HG03064 (cell line): ENCODE measurements around the gene PSMD9.

Source experiments
- ATAC-seq: cut with Tn5 transposase; IDR thresholded peaks from one replicate; pipeline ENCODE4 v1.9.1; 2021; ENCODE audit warnings: low read depth; ENCODE audit not compliant: unreplicated experiment

The PSMD9 gene

GRCh38 chr12:121949648-121950397, 61.2 kb downstream of the PSMD9 start:
- no peak for ATAC-seq

- ATAC-seq: no peak
Observed at GRCh38 chr12:121953117-121953692, 64.6 kb downstream of the PSMD9 start.

- ATAC-seq: no peak
Observed at GRCh38 chr12:121953695-121954094, 65.1 kb downstream of the PSMD9 start.

GRCh38 chr12:121955258-121956237, 67.0 kb downstream of the PSMD9 start:
- ATAC-seq: no peak

- ATAC-seq: no peak
Observed at GRCh38 chr12:121957861-121958515, 69.4 kb downstream of the PSMD9 start.

GRCh38 chr12:121958541-121959240, 70.1 kb downstream of the PSMD9 start:
- no peak for ATAC-seq

GRCh38 chr12:121960541-121960940, 72.0 kb downstream of the PSMD9 start:
- no peak for ATAC-seq

- no peak for ATAC-seq
Observed at GRCh38 chr12:121961195-121961879, 72.7 kb downstream of the PSMD9 start.

- no peak for ATAC-seq
Observed at GRCh38 chr12:121963341-121964018, 74.9 kb downstream of the PSMD9 start.

- no peak for ATAC-seq
Observed at GRCh38 chr12:121964813-121965643, 76.4 kb downstream of the PSMD9 start.

- ATAC-seq: no peak
Observed at GRCh38 chr12:121966959-121967358, 78.4 kb downstream of the PSMD9 start.
